ENCODE results near the gene MICAL2.

The MICAL2 gene

DNA sequence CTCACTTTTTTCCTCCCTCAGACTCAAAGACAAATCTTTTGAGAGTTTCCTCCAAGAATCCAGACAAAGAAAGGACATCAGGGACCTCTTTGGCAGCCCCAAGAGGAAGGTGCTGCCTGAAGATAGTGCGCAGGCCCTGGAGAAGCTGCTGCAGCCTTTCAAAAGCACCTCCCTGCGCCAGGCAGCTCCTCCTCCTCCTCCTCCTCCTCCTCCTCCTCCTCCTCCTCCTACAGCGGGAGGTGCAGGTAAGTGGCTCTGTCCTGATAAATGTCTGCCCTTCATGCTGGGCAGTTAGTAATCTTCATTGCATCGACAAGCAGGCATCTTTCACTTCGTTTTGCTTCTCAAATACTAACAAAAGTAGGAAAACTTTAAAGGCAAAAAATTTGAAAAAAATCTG is 184.2 kb downstream of the MICAL2 start:
- TF ChIP-seq ZNF70 (CRISPR knock-in tag; IDR thresholded peaks at IDR 0.05) (no peak), TOX (CRISPR knock-in tag; IDR thresholded peaks at IDR 0.05; ENCODE audit: borderline replicate concordance) (no peak), PPARA (CRISPR knock-in tag; IDR thresholded peaks at IDR 0.05; ENCODE audit: borderline replicate concordance) (no peak), ZNF565 (CRISPR knock-in tag; conservative IDR thresholded peaks at IDR 0.05; ENCODE audit: low read depth) (no peak), ESRRG (CRISPR knock-in tag; IDR thresholded peaks at IDR 0.05) (no peak), ZNF8 (CRISPR knock-in tag; IDR thresholded peaks at IDR 0.05) (no peak)
- TF ChIP-seq, protein P1, sequence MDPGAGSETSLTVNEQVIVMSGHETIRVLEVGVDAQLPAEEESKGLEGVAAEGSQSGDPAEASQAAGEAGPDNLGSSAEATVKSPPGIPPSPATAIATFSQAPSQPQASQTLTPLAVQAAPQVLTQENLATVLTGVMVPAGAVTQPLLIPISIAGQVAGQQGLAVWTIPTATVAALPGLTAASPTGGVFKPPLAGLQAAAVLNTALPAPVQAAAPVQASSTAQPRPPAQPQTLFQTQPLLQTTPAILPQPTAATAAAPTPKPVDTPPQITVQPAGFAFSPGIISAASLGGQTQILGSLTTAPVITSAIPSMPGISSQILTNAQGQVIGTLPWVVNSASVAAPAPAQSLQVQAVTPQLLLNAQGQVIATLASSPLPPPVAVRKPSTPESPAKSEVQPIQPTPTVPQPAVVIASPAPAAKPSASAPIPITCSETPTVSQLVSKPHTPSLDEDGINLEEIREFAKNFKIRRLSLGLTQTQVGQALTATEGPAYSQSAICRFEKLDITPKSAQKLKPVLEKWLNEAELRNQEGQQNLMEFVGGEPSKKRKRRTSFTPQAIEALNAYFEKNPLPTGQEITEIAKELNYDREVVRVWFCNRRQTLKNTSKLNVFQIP (CRISPR knock-in tag; IDR thresholded peaks at IDR 0.05; ENCODE audit: borderline replicate concordance, low read depth) = no peak
- ATAC-seq = no peak

DNA sequence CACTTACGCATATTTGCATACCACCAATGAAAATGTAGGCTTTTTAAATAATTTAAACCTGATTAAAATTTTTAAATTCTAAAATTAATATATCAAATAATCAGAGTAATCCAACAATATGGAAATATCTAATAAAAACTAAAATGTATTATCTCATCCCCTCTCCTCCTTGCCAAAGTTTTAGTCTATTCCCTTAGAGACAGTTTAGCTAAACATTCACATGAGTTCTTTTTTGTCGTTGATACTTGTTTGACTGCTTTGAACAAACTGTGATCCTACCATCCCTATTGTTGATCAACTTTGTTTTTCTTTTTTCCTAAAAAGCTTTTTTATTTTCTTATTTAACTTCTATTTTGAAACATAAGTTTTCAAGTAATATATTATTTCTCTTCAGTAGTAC is 185.6 kb downstream of the MICAL2 start:
- no peak for ATAC-seq
- TF ChIP-seq TOX (CRISPR knock-in tag; IDR thresholded peaks at IDR 0.05; ENCODE audit: borderline replicate concordance) (no peak), OSR1 (CRISPR knock-in tag; IDR thresholded peaks at IDR 0.05) (no peak), ESRRG (CRISPR knock-in tag; IDR thresholded peaks at IDR 0.05) (no peak), ARNTL (CRISPR knock-in tag; IDR thresholded peaks at IDR 0.05; ENCODE audit: borderline replicate concordance, low read depth) (no peak), SNAI2 (CRISPR knock-in tag; IDR thresholded peaks at IDR 0.05) (no peak)
- TF ChIP-seq, protein P2, sequence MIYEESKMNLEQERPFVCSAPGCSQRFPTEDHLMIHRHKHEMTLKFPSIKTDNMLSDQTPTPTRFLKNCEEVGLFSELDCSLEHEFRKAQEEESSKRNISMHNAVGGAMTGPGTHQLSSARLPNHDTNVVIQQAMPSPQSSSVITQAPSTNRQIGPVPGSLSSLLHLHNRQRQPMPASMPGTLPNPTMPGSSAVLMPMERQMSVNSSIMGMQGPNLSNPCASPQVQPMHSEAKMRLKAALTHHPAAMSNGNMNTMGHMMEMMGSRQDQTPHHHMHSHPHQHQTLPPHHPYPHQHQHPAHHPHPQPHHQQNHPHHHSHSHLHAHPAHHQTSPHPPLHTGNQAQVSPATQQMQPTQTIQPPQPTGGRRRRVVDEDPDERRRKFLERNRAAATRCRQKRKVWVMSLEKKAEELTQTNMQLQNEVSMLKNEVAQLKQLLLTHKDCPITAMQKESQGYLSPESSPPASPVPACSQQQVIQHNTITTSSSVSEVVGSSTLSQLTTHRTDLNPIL (CRISPR knock-in tag; IDR thresholded peaks at IDR 0.05; ENCODE audit: low read depth) = no peak
- TF ChIP-seq, protein P3, sequence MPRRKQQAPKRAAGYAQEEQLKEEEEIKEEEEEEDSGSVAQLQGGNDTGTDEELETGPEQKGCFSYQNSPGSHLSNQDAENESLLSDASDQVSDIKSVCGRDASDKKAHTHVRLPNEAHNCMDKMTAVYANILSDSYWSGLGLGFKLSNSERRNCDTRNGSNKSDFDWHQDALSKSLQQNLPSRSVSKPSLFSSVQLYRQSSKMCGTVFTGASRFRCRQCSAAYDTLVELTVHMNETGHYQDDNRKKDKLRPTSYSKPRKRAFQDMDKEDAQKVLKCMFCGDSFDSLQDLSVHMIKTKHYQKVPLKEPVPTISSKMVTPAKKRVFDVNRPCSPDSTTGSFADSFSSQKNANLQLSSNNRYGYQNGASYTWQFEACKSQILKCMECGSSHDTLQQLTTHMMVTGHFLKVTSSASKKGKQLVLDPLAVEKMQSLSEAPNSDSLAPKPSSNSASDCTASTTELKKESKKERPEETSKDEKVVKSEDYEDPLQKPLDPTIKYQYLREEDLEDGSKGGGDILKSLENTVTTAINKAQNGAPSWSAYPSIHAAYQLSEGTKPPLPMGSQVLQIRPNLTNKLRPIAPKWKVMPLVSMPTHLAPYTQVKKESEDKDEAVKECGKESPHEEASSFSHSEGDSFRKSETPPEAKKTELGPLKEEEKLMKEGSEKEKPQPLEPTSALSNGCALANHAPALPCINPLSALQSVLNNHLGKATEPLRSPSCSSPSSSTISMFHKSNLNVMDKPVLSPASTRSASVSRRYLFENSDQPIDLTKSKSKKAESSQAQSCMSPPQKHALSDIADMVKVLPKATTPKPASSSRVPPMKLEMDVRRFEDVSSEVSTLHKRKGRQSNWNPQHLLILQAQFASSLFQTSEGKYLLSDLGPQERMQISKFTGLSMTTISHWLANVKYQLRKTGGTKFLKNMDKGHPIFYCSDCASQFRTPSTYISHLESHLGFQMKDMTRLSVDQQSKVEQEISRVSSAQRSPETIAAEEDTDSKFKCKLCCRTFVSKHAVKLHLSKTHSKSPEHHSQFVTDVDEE (CRISPR knock-in tag; IDR thresholded peaks at IDR 0.05) = no peak

DNA sequence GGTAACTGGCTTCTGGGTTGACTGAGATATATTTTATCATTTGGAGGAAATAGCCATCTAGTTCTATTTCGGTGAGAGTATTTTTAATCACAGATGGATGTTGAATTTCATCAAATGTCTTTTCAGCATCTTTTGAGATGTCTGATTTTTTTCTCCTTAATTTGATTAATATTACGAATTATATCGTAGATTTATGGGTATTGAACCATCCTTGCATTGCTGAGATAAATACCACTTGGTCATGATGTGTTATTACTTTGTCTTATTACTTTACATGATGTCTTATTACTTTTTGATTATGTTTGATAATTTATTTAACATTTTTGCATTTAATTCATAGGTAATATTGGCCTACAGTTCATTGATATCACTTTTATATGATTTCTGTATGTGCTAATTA is 188.2 kb downstream of the MICAL2 start:
- ATAC-seq = no peak
- no peak for TF ChIP-seq RARB (CRISPR knock-in tag; IDR thresholded peaks at IDR 0.05)
- no peak for TF ChIP-seq OSR1 (CRISPR knock-in tag; IDR thresholded peaks at IDR 0.05)
- no peak for TF ChIP-seq ZC3H10 (CRISPR knock-in tag; IDR thresholded peaks at IDR 0.05)
- TF ChIP-seq TOX (CRISPR knock-in tag; IDR thresholded peaks at IDR 0.05; ENCODE audit: borderline replicate concordance) = no peak
- no peak for TF ChIP-seq ISL1 (CRISPR knock-in tag; IDR thresholded peaks at IDR 0.05)
- TF ChIP-seq, protein P2 (CRISPR knock-in tag; IDR thresholded peaks at IDR 0.05; ENCODE audit: low read depth) = no peak

DNA sequence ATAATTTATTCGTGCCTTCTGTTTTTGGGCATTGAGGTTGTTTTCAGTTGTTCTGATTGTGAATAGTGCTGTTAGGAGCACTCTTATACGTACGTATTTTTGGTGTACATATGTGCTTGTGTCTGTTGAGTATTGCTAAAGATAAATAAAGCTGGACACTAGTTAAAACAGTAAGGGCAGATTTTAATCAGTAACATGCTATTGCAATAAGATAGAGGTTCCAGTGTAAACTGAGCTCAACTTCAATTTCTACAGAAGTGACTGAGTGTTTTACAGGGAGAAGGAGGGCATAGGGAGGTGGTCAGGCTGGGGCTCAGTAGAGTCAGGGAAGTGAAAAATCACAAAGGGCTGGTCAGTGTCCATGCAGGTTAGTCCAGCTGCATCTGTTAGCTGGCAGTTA is 191.0 kb downstream of the MICAL2 start:
- ATAC-seq = no peak
- TF ChIP-seq ZFP3 (CRISPR knock-in tag; IDR thresholded peaks at IDR 0.05) (no peak), ISL1 (CRISPR knock-in tag; IDR thresholded peaks at IDR 0.05) (no peak), ZNF70 (CRISPR knock-in tag; IDR thresholded peaks at IDR 0.05) (no peak), TCF4 (CRISPR knock-in tag; IDR thresholded peaks at IDR 0.05; ENCODE audit: borderline replicate concordance) (no peak), RARB (CRISPR knock-in tag; IDR thresholded peaks at IDR 0.05) (no peak), SNAI2 (CRISPR knock-in tag; IDR thresholded peaks at IDR 0.05) (no peak)
- TF ChIP-seq, protein P4, sequence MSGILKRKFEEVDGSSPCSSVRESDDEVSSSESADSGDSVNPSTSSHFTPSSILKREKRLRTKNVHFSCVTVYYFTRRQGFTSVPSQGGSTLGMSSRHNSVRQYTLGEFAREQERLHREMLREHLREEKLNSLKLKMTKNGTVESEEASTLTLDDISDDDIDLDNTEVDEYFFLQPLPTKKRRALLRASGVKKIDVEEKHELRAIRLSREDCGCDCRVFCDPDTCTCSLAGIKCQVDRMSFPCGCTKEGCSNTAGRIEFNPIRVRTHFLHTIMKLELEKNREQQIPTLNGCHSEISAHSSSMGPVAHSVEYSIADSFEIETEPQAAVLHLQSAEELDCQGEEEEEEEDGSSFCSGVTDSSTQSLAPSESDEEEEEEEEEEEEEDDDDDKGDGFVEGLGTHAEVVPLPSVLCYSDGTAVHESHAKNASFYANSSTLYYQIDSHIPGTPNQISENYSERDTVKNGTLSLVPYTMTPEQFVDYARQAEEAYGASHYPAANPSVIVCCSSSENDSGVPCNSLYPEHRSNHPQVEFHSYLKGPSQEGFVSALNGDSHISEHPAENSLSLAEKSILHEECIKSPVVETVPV (CRISPR knock-in tag; IDR thresholded peaks at IDR 0.05) = no peak
